K562 (cell line): ENCODE measurements around the gene ATXN7L1. TPM values are rescaled to one million over a fixed set of nuclear protein-coding genes. Genes with fewer than 3 reads are reported as not detected.

ENCODE experiments used
- ATAC-seq: fragments of 200-7000 bp; cut with Tn5 transposase; 3 replicates; pipeline ENCODE4 v1.9.1; 2020; ENCODE audit warnings: moderate library complexity
- BruUV-seq: library from RNA; stranded (reverse); fragments of 400-500 nt; replicated peaks from 2 replicates; lab custom pipeline; 2021; lab: Mats Ljungman, UMichigan
- CTCF ChIA-PET: fragments of 300-600 bp; formaldehyde crosslinking; extraction: SDS; loops from one replicate; lab custom pipeline; 2021; ENCODE audit warnings: low intra/inter-chr PET ratio; lab: Yijun Ruan, JAX
- POLR2A ChIA-PET: fragments of 300-600, 350-650 bp; sonication (Branson Sonifier 250); formaldehyde crosslinking; extraction: SDS; loops from one replicate; lab custom pipeline; 2021; ENCODE audit warnings: antibody characterized with exemption, inconsistent platforms; lab: Yijun Ruan, JAX
- DNase-seq, 4 experiments: peaks; one replicate each; pipeline versions ENCODE4 v3.0.0 to v3.0.0-alpha.2; 2011 to 2018; ENCODE audit warnings: low spot score in 3 of 4, mixed read lengths in 3 of 4; ENCODE audit errors: extremely low read depth in 1 of 4
- FAIRE-seq: peaks from 2 replicates; lab custom pipeline; 2011; peaks lifted over from hg19 to GRCh38; lab: Jason Lieb, UNC
- H2AFZ ChIP-seq: 2 replicates; pipeline ENCODE4 v1.6.0; 2011; ENCODE audit warnings: low read depth, low read length, control low read depth, inconsistent platforms
- H3K27ac ChIP-seq: fragments of 200-600 bp; 3 replicates; pipeline ENCODE4 v1.8.0; 2011; ENCODE audit warnings: low read depth, mild to moderate bottlenecking, control low read depth, inconsistent platforms, low read length, moderate library complexity, mixed read lengths; ENCODE audit errors: extremely low read depth
- H3K27me3 ChIP-seq, 2 experiments: fragments of 300-600 bp in 1 of 2; 2 replicates in 1 of 2; 3 replicates in 1 of 2; pipeline versions ENCODE4 v1.6.0 to v1.8.0; 2011; ENCODE audit warnings: inconsistent platforms in 2 of 2, low read length in 2 of 2, mild to moderate bottlenecking in 1 of 2, mixed read lengths in 1 of 2, moderate library complexity in 1 of 2; ENCODE audit not compliant: control insufficient read depth in 2 of 2, insufficient read depth in 2 of 2
- H3K36me3 ChIP-seq: fragments of 300-600 bp; 3 replicates; pipeline ENCODE4 v1.8.0; 2011; ENCODE audit warnings: mild to moderate bottlenecking, low read length, inconsistent platforms; ENCODE audit not compliant: control insufficient read depth, insufficient read depth
- H3K4me1 ChIP-seq, 2 experiments: fragments of 200-600 bp in 1 of 2; replicated peaks in 1 of 2; 2 replicates in 1 of 2; 3 replicates in 1 of 2; pipeline versions ENCODE4 v1.5.1 to v1.8.0; 2011; ENCODE audit warnings: inconsistent platforms in 2 of 2, low read length in 2 of 2, mild to moderate bottlenecking in 1 of 2, mixed read lengths in 1 of 2, moderate library complexity in 1 of 2; ENCODE audit not compliant: control insufficient read depth in 2 of 2, insufficient read depth in 2 of 2
- H3K4me2 ChIP-seq: 2 replicates; pipeline ENCODE4 v1.6.1; 2011; ENCODE audit warnings: low read length, control low read depth, inconsistent platforms, mixed read lengths; ENCODE audit not compliant: insufficient read depth
- H3K4me3 ChIP-seq: fragments of 200-600 bp; sonication (generic), shearing (Covaris generic); 2 replicates; pipeline ENCODE4 v1.5.1; 2016; ENCODE audit warnings: control low read depth, inconsistent platforms
- H3K79me2 ChIP-seq: fragments of 200-600 bp; 3 replicates; pipeline ENCODE4 v1.8.0; 2011; ENCODE audit warnings: low read length, inconsistent platforms; ENCODE audit not compliant: control insufficient read depth, insufficient read depth
- H3K9ac ChIP-seq, 2 experiments: 2 replicates each; pipeline versions ENCODE4 v1.6.0 to v1.6.1; 2011; ENCODE audit warnings: low read depth in 2 of 2, low read length in 2 of 2, control low read depth in 1 of 2, inconsistent platforms in 1 of 2, mild to moderate bottlenecking in 1 of 2, mixed read lengths in 1 of 2; ENCODE audit not compliant: insufficient read depth in 1 of 2
- H3K9me1 ChIP-seq: one replicate; pipeline ENCODE4 v1.6.0; 2011; ENCODE audit warnings: inconsistent platforms, mild to moderate bottlenecking, low read length, moderate library complexity; ENCODE audit not compliant: control insufficient read depth, insufficient read depth
- H3K9me3 ChIP-seq: replicated peaks from 2 replicates; pipeline ENCODE4 v1.5.1; 2011; ENCODE audit warnings: low read depth, low read length, inconsistent platforms; ENCODE audit not compliant: control insufficient read depth, insufficient read depth
- H4K20me1 ChIP-seq: replicated peaks from 2 replicates; pipeline ENCODE4 v1.6.1; 2011; ENCODE audit warnings: low read length, inconsistent platforms, mixed read lengths; ENCODE audit not compliant: control insufficient read depth, insufficient read depth
- DDX20 ChIP-seq: fragments of 450-650 bp; IDR thresholded peaks from 2 replicates; pipeline ENCODE4 v1.6.1; 2016; ENCODE audit warnings: missing genetic modification characterization, low read depth, mild to moderate bottlenecking, missing compliant biosample characterization, moderate library complexity
- DMBX1 ChIP-seq: fragments of 250-450 bp; sonication (Bioruptor Pico); IDR thresholded peaks from 2 replicates; pipeline ENCODE4 v1.8.0; 2022; ENCODE audit warnings: inconsistent platforms, mild to moderate bottlenecking, moderate library complexity, borderline replicate concordance
- ETV5 ChIP-seq: sonication (generic); formaldehyde crosslinking; IDR thresholded peaks from 2 replicates; pipeline ENCODE4 v1.4.0; 2020; ENCODE audit warnings: low read depth, mild to moderate bottlenecking, missing genetic modification reagents
- GATAD2A ChIP-seq: fragments of 450-650 bp; IDR thresholded peaks from 2 replicates; pipeline ENCODE4 v1.6.1; 2017
- HMG20A ChIP-seq: fragments of 450-650 bp; formaldehyde crosslinking; conservative IDR thresholded peaks from 2 replicates; pipeline ENCODE4 v1.4.0; 2020; ENCODE audit warnings: mild to moderate bottlenecking, mixed read lengths
- NFXL1 ChIP-seq: fragments of 450-650 bp; formaldehyde crosslinking; IDR thresholded peaks from 2 replicates; pipeline ENCODE4 v1.4.0; 2021; ENCODE audit warnings: mild to moderate bottlenecking
- RAD51 ChIP-seq: fragments of 450-650 bp; IDR thresholded peaks from 2 replicates; pipeline ENCODE4 v1.7.1; 2016; ENCODE audit warnings: low read depth, mild to moderate bottlenecking, borderline replicate concordance
- RHOXF2B ChIP-seq: fragments of 250-450 bp; sonication (Bioruptor Pico); conservative IDR thresholded peaks from 2 replicates; pipeline ENCODE4 v1.5.1; 2021
- SP1 ChIP-seq: sonication (generic); formaldehyde crosslinking; IDR thresholded peaks from 2 replicates; pipeline ENCODE4 v1.8.1; 2022; ENCODE audit warnings: mild to moderate bottlenecking, missing genetic modification reagents
- STAT5A ChIP-seq: IDR thresholded peaks from 2 replicates; pipeline ENCODE4 v1.6.1; 2012; ENCODE audit warnings: low read length, inconsistent platforms, borderline replicate concordance
- TAF7 ChIP-seq: fragments of 450-650 bp; IDR thresholded peaks from 2 replicates; pipeline ENCODE4 v1.6.1; 2016; ENCODE audit warnings: missing genetic modification characterization, missing compliant biosample characterization
- ZNF217 ChIP-seq: sonication (generic); formaldehyde crosslinking; IDR thresholded peaks from 2 replicates; pipeline ENCODE4 v1.8.0; 2022; ENCODE audit warnings: mild to moderate bottlenecking, missing genetic modification reagents
- WGBS: fragments of 100-300 bp; shearing (Covaris generic); methylation state at CpG from one replicate; pipeline ENCODE4 v1.1.6; 2016; ENCODE audit warnings: low coverage, mixed read lengths; ENCODE audit not compliant: insufficient coverage; ENCODE audit errors: missing lambda C conversion rate; 5-methylcytosine and 5-hydroxymethylcytosine counted together
- in situ Hi-C: fragments of 300-500 bp; cut with MboI; formaldehyde crosslinking; loops from 4 replicates; pipeline ENCODE4 v1.15.0; 2018; ENCODE audit warnings: inconsistent platforms, mixed read lengths
- intact Hi-C: fragments of 100-400 bp; cut with micrococcal nuclease; formaldehyde crosslinking; loops from 2 replicates; pipeline ENCODE4 v1.14.2; 2022
- polyA plus RNA-seq, 8 experiments: library from polyadenylated mRNA; depleted of rRNA in 4 of 8; stranded (reverse) in 5 of 8; unstranded in 3 of 8; fragments of >200 nt; fragmentation: Nextera tagmentation in 2 of 8; fragmentation: Illumina TruSeq in 1 of 8; extraction: Ambion mirVana in 2 of 8; extraction: Trizol in 1 of 8; gene quantifications; 2 replicates each; pipeline versions ENCODE4 v1.2.1 to v1.2.3, GENCODE V29; 2011 to 2014; ENCODE audit warnings: inconsistent platforms in 1 of 8, missing spikeins in 1 of 8
- total RNA-seq, 7 experiments: library from RNA; depleted of rRNA in 6 of 7; stranded (reverse); fragments of >200 nt in 6 of 7; fragmentation: Illumina TruSeq in 2 of 7; extraction: Trizol in 2 of 7; gene quantifications; 2 replicates each; pipeline versions ENCODE4 v1.2.1 to v1.2.3, GENCODE V29; 2011 to 2021; ENCODE audit warnings: low replicate concordance in 1 of 7
- TF ChIP-seq, protein P1 (sequence below): fragments of 450-650 bp; formaldehyde crosslinking; IDR thresholded peaks from 2 replicates; pipeline ENCODE4 v1.4.0; 2020; ENCODE audit warnings: mild to moderate bottlenecking
- TF ChIP-seq, protein P2 (sequence below): fragments of 250-450 bp; sonication (Bioruptor Pico); IDR thresholded peaks from 2 replicates; pipeline ENCODE4 v1.9.0; 2021; ENCODE audit warnings: mild to moderate bottlenecking
- TF ChIP-seq, protein P3 (sequence below), 3 experiments: fragments of 200-800 bp in 1 of 3; fragments of 250-450 bp in 1 of 3; fragments of 450-650 bp in 1 of 3; sonication (Bioruptor Pico) in 1 of 3; sonication (Bioruptor generic) in 1 of 3; formaldehyde crosslinking in 1 of 3; IDR thresholded peaks; 2 replicates each; pipeline versions ENCODE4 v1.6.1 to v1.8.0; 2016 to 2022; ENCODE audit warnings: mild to moderate bottlenecking in 2 of 3, missing genetic modification characterization in 2 of 3, missing compliant biosample characterization in 1 of 3, moderate library complexity in 1 of 3
- TF ChIP-seq, protein P4 (sequence below): fragments of 450-650 bp; IDR thresholded peaks from 2 replicates; pipeline ENCODE4 v1.6.1; 2016; ENCODE audit warnings: mild to moderate bottlenecking

The ATXN7L1 gene
- total and polyA plus RNA-seq, 9 of the 15 experiments (the other 6 are each of a cell fraction or from before 2014, with no cell fraction given), result 6.6 to 13.7 (median 10.7) TPM

DNA sequence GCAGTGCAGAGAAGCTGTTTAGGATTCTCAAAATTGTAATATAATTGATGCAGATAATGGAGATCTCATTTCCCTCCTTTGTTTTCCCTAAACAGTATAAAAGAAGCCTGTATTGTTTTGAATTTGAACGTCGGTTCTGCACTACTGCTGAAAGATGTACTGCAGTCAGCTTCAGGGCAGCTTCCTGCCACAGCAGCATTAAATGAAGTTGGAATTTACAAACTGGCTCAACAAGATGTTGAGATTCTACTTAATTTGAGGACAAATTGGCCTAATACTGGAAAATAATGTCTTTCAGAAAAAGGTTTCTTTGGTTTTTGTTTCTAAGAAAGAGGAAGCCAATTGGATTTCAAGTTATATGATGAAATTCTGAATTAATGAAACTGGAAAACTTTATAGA lies 309.4 kb downstream of the ATXN7L1 start:
- H3K79me2 ChIP-seq, result no peaks in the 10 kb centered on the region
- intact Hi-C loops, result no loop called here
- ChIA-PET POLR2A (interaction anchor here (0.5 to 1.4 kb wide), 5 partner anchors 12 to 260 kb away, joined by 3 to 4 read pairs (median 3); no protein-coding TSS in a partner anchor), CTCF (no interaction called here)
- no peak overlapping the region for H3K4me3 ChIP-seq
- H3K27me3 ChIP-seq, result no peaks in the 10 kb centered on the region
- WGBS, result 89% methylated on average over 2 of the region's 2 CpGs
- H3K36me3 ChIP-seq, result peaks cover 79% of the 10 kb centered on the region
- H3K9me1 ChIP-seq, result no peaks in the 10 kb centered on the region
- H3K9ac ChIP-seq, result no peak overlapping the region
- DNase-seq (no peak), ATAC-seq (no peak), FAIRE-seq (no peak)
- H4K20me1 ChIP-seq, result no peaks in the 10 kb centered on the region
- H3K27ac ChIP-seq, result no peak overlapping the region
- H2AFZ ChIP-seq, result no peak overlapping the region
- in situ Hi-C loops, result no loop called here
- no TSS peak for BruUV-seq
- no peaks in the 10 kb centered on the region for H3K9me3 ChIP-seq
- H3K4me1 ChIP-seq, result no peaks in the 10 kb centered on the region
- no peak overlapping the region for H3K4me2 ChIP-seq
- TF ChIP-seq RAD51 (no peak), GATAD2A (no peak), HMG20A (CRISPR knock-in tag) (no peak), NFXL1 (CRISPR knock-in tag) (no peak), ZNF217 (CRISPR knock-in tag) (no peak), STAT5A (no peak), SP1 (CRISPR knock-in tag) (no peak), TAF7 (tag) (no peak), RHOXF2B (CRISPR knock-in tag) (no peak), ETV5 (CRISPR knock-in tag) (no peak), DDX20 (tag) (no peak), DMBX1 (CRISPR knock-in tag) (no peak)
- TF ChIP-seq, protein P1, sequence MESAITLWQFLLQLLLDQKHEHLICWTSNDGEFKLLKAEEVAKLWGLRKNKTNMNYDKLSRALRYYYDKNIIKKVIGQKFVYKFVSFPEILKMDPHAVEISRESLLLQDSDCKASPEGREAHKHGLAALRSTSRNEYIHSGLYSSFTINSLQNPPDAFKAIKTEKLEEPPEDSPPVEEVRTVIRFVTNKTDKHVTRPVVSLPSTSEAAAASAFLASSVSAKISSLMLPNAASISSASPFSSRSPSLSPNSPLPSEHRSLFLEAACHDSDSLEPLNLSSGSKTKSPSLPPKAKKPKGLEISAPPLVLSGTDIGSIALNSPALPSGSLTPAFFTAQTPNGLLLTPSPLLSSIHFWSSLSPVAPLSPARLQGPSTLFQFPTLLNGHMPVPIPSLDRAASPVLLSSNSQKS (CRISPR knock-in tag), result no peak
- TF ChIP-seq, protein P2, sequence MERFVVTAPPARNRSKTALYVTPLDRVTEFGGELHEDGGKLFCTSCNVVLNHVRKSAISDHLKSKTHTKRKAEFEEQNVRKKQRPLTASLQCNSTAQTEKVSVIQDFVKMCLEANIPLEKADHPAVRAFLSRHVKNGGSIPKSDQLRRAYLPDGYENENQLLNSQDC (CRISPR knock-in tag), result no peak
- TF ChIP-seq, protein P3, sequence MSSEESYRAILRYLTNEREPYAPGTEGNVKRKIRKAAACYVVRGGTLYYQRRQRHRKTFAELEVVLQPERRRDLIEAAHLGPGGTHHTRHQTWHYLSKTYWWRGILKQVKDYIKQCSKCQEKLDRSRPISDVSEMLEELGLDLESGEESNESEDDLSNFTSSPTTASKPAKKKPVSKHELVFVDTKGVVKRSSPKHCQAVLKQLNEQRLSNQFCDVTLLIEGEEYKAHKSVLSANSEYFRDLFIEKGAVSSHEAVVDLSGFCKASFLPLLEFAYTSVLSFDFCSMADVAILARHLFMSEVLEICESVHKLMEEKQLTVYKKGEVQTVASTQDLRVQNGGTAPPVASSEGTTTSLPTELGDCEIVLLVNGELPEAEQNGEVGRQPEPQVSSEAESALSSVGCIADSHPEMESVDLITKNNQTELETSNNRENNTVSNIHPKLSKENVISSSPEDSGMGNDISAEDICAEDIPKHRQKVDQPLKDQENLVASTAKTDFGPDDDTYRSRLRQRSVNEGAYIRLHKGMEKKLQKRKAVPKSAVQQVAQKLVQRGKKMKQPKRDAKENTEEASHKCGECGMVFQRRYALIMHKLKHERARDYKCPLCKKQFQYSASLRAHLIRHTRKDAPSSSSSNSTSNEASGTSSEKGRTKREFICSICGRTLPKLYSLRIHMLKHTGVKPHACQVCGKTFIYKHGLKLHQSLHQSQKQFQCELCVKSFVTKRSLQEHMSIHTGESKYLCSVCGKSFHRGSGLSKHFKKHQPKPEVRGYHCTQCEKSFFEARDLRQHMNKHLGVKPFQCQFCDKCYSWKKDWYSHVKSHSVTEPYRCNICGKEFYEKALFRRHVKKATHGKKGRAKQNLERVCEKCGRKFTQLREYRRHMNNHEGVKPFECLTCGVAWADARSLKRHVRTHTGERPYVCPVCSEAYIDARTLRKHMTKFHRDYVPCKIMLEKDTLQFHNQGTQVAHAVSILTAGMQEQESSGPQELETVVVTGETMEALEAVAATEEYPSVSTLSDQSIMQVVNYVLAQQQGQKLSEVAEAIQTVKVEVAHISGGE (CRISPR knock-in tag; IDR thresholded peaks at IDR 0.05), result no peak
- TF ChIP-seq, protein P4, sequence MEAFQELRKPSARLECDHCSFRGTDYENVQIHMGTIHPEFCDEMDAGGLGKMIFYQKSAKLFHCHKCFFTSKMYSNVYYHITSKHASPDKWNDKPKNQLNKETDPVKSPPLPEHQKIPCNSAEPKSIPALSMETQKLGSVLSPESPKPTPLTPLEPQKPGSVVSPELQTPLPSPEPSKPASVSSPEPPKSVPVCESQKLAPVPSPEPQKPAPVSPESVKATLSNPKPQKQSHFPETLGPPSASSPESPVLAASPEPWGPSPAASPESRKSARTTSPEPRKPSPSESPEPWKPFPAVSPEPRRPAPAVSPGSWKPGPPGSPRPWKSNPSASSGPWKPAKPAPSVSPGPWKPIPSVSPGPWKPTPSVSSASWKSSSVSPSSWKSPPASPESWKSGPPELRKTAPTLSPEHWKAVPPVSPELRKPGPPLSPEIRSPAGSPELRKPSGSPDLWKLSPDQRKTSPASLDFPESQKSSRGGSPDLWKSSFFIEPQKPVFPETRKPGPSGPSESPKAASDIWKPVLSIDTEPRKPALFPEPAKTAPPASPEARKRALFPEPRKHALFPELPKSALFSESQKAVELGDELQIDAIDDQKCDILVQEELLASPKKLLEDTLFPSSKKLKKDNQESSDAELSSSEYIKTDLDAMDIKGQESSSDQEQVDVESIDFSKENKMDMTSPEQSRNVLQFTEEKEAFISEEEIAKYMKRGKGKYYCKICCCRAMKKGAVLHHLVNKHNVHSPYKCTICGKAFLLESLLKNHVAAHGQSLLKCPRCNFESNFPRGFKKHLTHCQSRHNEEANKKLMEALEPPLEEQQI, result no peak
